Neural progenitor cell (in vitro differentiated cells): ENCODE data around the gene CCT5.

Source experiments
- EZH2 ChIP-seq: fragments of 200-600 bp; sonication (generic); IDR thresholded peaks from 2 replicates; pipeline ENCODE4 v1.6.1; 2017; ENCODE audit warnings: antibody characterized with exemption, mild to moderate bottlenecking, moderate library complexity
- EZH2phosphoT487 ChIP-seq: fragments of 200-600 bp; sonication (generic); IDR thresholded peaks from 2 replicates; pipeline ENCODE4 v1.6.1; 2017; ENCODE audit warnings: antibody characterized with exemption
- TF ChIP-seq, protein P1 (sequence below): fragments of 200-600 bp; sonication (generic); IDR thresholded peaks from 2 replicates; pipeline ENCODE4 v1.5.1; 2017; ENCODE audit warnings: antibody characterized with exemption, mild to moderate bottlenecking

DNA sequence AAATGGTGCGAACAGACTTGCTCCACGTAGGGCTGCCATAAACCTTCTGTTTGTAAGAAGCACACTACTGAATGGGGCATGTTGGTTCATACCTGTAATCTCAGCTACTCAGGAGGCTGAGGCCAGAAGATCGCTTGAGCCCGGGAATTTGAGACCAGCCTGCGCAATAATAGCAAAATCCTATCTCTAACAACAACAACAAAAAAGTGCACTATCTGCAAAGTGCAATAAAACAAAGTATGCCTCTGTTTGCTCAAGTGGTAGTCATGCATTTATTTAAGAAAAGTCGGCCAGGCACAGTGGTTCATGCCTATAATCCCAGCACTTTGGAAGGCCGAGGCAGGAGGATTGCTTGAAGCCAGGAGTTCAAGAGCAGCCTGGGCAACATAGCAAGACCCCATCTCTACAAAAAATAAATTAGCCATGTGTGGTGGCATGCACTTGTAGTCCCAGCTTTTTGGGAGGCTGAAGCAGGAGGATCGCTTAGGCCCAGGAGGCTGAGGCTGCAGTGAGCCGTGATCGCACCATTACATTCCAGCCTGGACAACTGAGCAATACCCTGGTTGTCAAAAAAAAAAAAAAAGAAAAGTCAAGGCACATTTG lies 5.6 kb upstream of the CCT5 start:
- TF ChIP-seq, protein P1, sequence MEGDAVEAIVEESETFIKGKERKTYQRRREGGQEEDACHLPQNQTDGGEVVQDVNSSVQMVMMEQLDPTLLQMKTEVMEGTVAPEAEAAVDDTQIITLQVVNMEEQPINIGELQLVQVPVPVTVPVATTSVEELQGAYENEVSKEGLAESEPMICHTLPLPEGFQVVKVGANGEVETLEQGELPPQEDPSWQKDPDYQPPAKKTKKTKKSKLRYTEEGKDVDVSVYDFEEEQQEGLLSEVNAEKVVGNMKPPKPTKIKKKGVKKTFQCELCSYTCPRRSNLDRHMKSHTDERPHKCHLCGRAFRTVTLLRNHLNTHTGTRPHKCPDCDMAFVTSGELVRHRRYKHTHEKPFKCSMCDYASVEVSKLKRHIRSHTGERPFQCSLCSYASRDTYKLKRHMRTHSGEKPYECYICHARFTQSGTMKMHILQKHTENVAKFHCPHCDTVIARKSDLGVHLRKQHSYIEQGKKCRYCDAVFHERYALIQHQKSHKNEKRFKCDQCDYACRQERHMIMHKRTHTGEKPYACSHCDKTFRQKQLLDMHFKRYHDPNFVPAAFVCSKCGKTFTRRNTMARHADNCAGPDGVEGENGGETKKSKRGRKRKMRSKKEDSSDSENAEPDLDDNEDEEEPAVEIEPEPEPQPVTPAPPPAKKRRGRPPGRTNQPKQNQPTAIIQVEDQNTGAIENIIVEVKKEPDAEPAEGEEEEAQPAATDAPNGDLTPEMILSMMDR = no peak
- TF ChIP-seq EZH2phosphoT487 (no peak), EZH2 (no peak)
